Measurements from ENCODE around the gene TNRC18. TPM values are rescaled to one million over a fixed set of nuclear protein-coding genes. Genes with fewer than 3 reads are reported as not detected.

The TNRC18 gene
- total RNA-seq, 1 donor from 2014 or later: 38.4 TPM

- TF ChIP-seq CTCF (IDR thresholded peaks at IDR 0.05; ENCODE audit: insufficient read depth, low read length, poor library complexity, severe bottlenecking): no peak
- H3K27me3 ChIP-seq (ENCODE audit: control insufficient read depth, insufficient read depth, low read length): no peaks in the 10 kb centered on the region
- peaks cover 3% of the 10 kb centered on the region for H3K36me3 ChIP-seq (ENCODE audit: control insufficient read depth, insufficient read depth, low read length)
- no peak overlapping the region for H3K4me3 ChIP-seq (ENCODE audit: low read depth, low read length)
- no peak for DNase-seq (ENCODE audit: low read depth)
These were observed 74.6 kb downstream of the TNRC18 start for GRCh38 chr7:5349005-5349380.

GRCh38 chr7:5348134-5349004 is 75.3 kb downstream of the TNRC18 start:
- no peak for TF ChIP-seq CTCF (IDR thresholded peaks at IDR 0.05; ENCODE audit: insufficient read depth, low read length, poor library complexity, severe bottlenecking)
- Histone ChIP-seq H3K27me3 (ENCODE audit: control insufficient read depth, insufficient read depth, low read length) (no peaks in the 10 kb centered on the region), H3K36me3 (ENCODE audit: control insufficient read depth, insufficient read depth, low read length) (peaks cover 3% of the 10 kb centered on the region), H3K4me3 (ENCODE audit: low read depth, low read length) (no peak overlapping the region)
- DNase-seq (ENCODE audit: low read depth): no peak

- peaks cover 3% of the 10 kb centered on the region for H3K36me3 ChIP-seq (ENCODE audit: control insufficient read depth, insufficient read depth, low read length)
- no peak overlapping the region for H3K4me3 ChIP-seq (ENCODE audit: low read depth, low read length)
- no peaks in the 10 kb centered on the region for H3K27me3 ChIP-seq (ENCODE audit: control insufficient read depth, insufficient read depth, low read length)
These were observed 78.0 kb downstream of the TNRC18 start for GRCh38 chr7:5345671-5346070.

GRCh38 chr7:5345171-5345570 is 78.5 kb downstream of the TNRC18 start:
- no peak for TF ChIP-seq CTCF (IDR thresholded peaks at IDR 0.05; ENCODE audit: insufficient read depth, low read length, poor library complexity, severe bottlenecking)
- Histone ChIP-seq H3K36me3 (ENCODE audit: control insufficient read depth, insufficient read depth, low read length) (peaks cover 3% of the 10 kb centered on the region), H3K4me3 (ENCODE audit: low read depth, low read length) (no peak overlapping the region), H3K27me3 (ENCODE audit: control insufficient read depth, insufficient read depth, low read length) (no peaks in the 10 kb centered on the region)
- no peak for DNase-seq (ENCODE audit: low read depth)

More at GRCh38 chr7:5345671-5346070, 78.0 kb downstream of the TNRC18 start:
- no peak for DNase-seq (ENCODE audit: low read depth)
- no peak for TF ChIP-seq CTCF (IDR thresholded peaks at IDR 0.05; ENCODE audit: insufficient read depth, low read length, poor library complexity, severe bottlenecking)

- no peak for DNase-seq (ENCODE audit: low read depth)
- Histone ChIP-seq H3K27me3 (ENCODE audit: control insufficient read depth, insufficient read depth, low read length) (no peaks in the 10 kb centered on the region), H3K36me3 (ENCODE audit: control insufficient read depth, insufficient read depth, low read length) (peaks cover 3% of the 10 kb centered on the region), H3K4me3 (ENCODE audit: low read depth, low read length) (no peak overlapping the region)
- no peak for TF ChIP-seq CTCF (IDR thresholded peaks at IDR 0.05; ENCODE audit: insufficient read depth, low read length, poor library complexity, severe bottlenecking)
These were observed 79.3 kb downstream of the TNRC18 start for GRCh38 chr7:5344342-5344741.

- Histone ChIP-seq H3K4me3 (ENCODE audit: low read depth, low read length) (no peak overlapping the region), H3K27me3 (ENCODE audit: control insufficient read depth, insufficient read depth, low read length) (no peaks in the 10 kb centered on the region), H3K36me3 (ENCODE audit: control insufficient read depth, insufficient read depth, low read length) (peaks cover 3% of the 10 kb centered on the region)
- DNase-seq (ENCODE audit: low read depth): no peak
- no peak for TF ChIP-seq CTCF (IDR thresholded peaks at IDR 0.05; ENCODE audit: insufficient read depth, low read length, poor library complexity, severe bottlenecking)
These were observed 79.8 kb downstream of the TNRC18 start for GRCh38 chr7:5343884-5344283.

All from kidney epithelial cell (primary cell).